Prostate gland (tissue), 2 donors: ENCODE measurements around the gene C14orf132. TPM values are rescaled to one million over a fixed set of nuclear protein-coding genes. Genes with fewer than 3 reads are reported as not detected.

Source experiments
- DNase-seq: peaks from one replicate; pipeline ENCODE4 v3.0.0-alpha.2; 2019; ENCODE audit warnings: low spot score
- H3K27ac ChIP-seq, 2 donors: fragments of 200-600 bp; sonication (generic); 2 replicates each; pipeline ENCODE4 v1.5.1; 2017 to 2019
- H3K27me3 ChIP-seq: fragments of 200-600 bp; sonication (generic); replicated peaks from 2 replicates; pipeline ENCODE4 v1.5.1; 2019; ENCODE audit not compliant: insufficient read depth
- H3K36me3 ChIP-seq, 2 donors: fragments of 200-600 bp; sonication (generic); 1 replicate in 1 of 2; 2 replicates in 1 of 2; pipeline versions ENCODE4 v1.5.1 to v1.8.1; 2017 to 2019
- H3K4me1 ChIP-seq: fragments of 200-600 bp; sonication (generic); replicated peaks from 2 replicates; pipeline ENCODE4 v1.5.1; 2019
- H3K4me3 ChIP-seq, 2 donors: fragments of 200-600 bp; sonication (generic); 2 replicates each; pipeline ENCODE4 v1.5.1; 2017 to 2019
- H3K9me3 ChIP-seq: fragments of 200-600 bp; sonication (generic); 2 replicates; pipeline ENCODE4 v1.5.1; 2017
- CTCF ChIP-seq, 4 experiments: fragments of 200-600 bp in 2 of 4; fragments of 450-650 bp in 2 of 4; sonication (generic) in 2 of 4; IDR thresholded peaks; 1 replicate in 3 of 4; 2 replicates in 1 of 4; pipeline ENCODE4 v1.5.1; 2016 to 2019; ENCODE audit warnings: antibody characterized with exemption in 4 of 4, mild to moderate bottlenecking in 2 of 4, moderate library complexity in 2 of 4
- POLR2A ChIP-seq: fragments of 450-650 bp; IDR thresholded peaks from one replicate; pipeline ENCODE4 v1.6.1; 2016; ENCODE audit warnings: antibody characterized with exemption, mild to moderate bottlenecking
- POLR2AphosphoS5 ChIP-seq: sonication (generic); formaldehyde crosslinking; IDR thresholded peaks from one replicate; pipeline ENCODE4 v1.6.1; 2017; ENCODE audit warnings: antibody characterized with exemption
- WGBS: methylation state at CpG from one replicate; pipeline ENCODE4 v1.1.5; 2018; 5-methylcytosine and 5-hydroxymethylcytosine counted together
- intact Hi-C: fragments of 100-400 bp; cut with DNase I; formaldehyde crosslinking; loops from one replicate; pipeline ENCODE4 v1.14.2; 2022
- small RNA-seq, 2 donors: library from RNA; depleted of rRNA; stranded (forward); fragments of <200 nt; gene quantifications; one replicate each; pipeline ENCODE3, GENCODE V24; 2016
- total RNA-seq, 2 donors: library from RNA; depleted of rRNA; stranded (reverse); fragments of >200 nt; gene quantifications; one replicate each; pipeline ENCODE4 v1.1.0, GENCODE V29; 2016

C14orf132 gene
- total RNA-seq, 2 donors from 2014 or later, result 6.6 to 7.8 TPM

GRCh38 chr14:96139169-96139568 is 100.0 kb downstream of the C14orf132 start:
- no peak for DNase-seq
- WGBS, result 44% methylated on average over 1 of the region's 1 CpG
- Histone ChIP-seq H3K27me3 (no peaks in the 10 kb centered on the region), H3K36me3 (no peaks in the 10 kb centered on the region), H3K4me1 (no peaks in the 10 kb centered on the region), H3K4me3 (no peak overlapping the region), H3K27ac (no peak overlapping the region), H3K9me3 (no peaks in the 10 kb centered on the region)
- no peak for TF ChIP-seq POLR2A
- TF ChIP-seq POLR2AphosphoS5, result no peak
- no peak for TF ChIP-seq CTCF (IDR thresholded peaks at IDR 0.05)
- intact Hi-C loops, result no loop called here

- Histone ChIP-seq H3K4me3 (no peak overlapping the region), H3K9me3 (no peaks in the 10 kb centered on the region), H3K4me1 (no peaks in the 10 kb centered on the region), H3K36me3 (no peaks in the 10 kb centered on the region), H3K27ac (no peak overlapping the region), H3K27me3 (no peaks in the 10 kb centered on the region)
- 97% methylated on average over 2 of the region's 2 CpGs for WGBS
- intact Hi-C loops, result no loop called here
- DNase-seq, result no peak
- TF ChIP-seq POLR2A (no peak), CTCF (IDR thresholded peaks at IDR 0.05) (no peak), POLR2AphosphoS5 (no peak)
Observed at GRCh38 chr14:96139879-96140278, 100.7 kb downstream of the C14orf132 start.

- no peaks in the 10 kb centered on the region for H3K27me3 ChIP-seq
- WGBS, result 77% methylated on average over 5 of the region's 5 CpGs
- H3K36me3 ChIP-seq, result no peaks in the 10 kb centered on the region
- no peak overlapping the region for H3K27ac ChIP-seq
- intact Hi-C loops, result no loop called here
- H3K4me3 ChIP-seq, result no peak overlapping the region
- no peak for DNase-seq
- H3K4me1 ChIP-seq, result no peaks in the 10 kb centered on the region
- no peak for TF ChIP-seq POLR2A
- no peak for TF ChIP-seq CTCF (IDR thresholded peaks at IDR 0.05)
- TF ChIP-seq POLR2AphosphoS5, result no peak
- no peaks in the 10 kb centered on the region for H3K9me3 ChIP-seq
Observed at GRCh38 chr14:96140952-96141351, 101.8 kb downstream of the C14orf132 start.

Small RNA genes within 50 kb of the gene (small RNA-seq; reads per million reads assigned to genes)
- gene AL137190.1, result 0 reads per million in 2 donors

Other genes with a start within 250 kb of the C14orf132 start
- 1 to 10 TPM in 1 of 2 donors, not detected in 1; 1.9 TPM for gene TUNAR, start 162.5 kb upstream of the C14orf132 start, total RNA-seq
- 1 to 10 TPM in 1 of 2 donors, under 1 TPM in 1; 0.97 to 1.2 TPM for gene BDKRB2, start 165.5 kb downstream of the C14orf132 start, total RNA-seq
- 1 to 10 TPM in 1 of 2 donors, not detected in 1; 2.3 TPM for gene BDKRB1, start 216.8 kb downstream of the C14orf132 start, total RNA-seq